ENCODE data around the gene PPP1R16B.

DNA sequence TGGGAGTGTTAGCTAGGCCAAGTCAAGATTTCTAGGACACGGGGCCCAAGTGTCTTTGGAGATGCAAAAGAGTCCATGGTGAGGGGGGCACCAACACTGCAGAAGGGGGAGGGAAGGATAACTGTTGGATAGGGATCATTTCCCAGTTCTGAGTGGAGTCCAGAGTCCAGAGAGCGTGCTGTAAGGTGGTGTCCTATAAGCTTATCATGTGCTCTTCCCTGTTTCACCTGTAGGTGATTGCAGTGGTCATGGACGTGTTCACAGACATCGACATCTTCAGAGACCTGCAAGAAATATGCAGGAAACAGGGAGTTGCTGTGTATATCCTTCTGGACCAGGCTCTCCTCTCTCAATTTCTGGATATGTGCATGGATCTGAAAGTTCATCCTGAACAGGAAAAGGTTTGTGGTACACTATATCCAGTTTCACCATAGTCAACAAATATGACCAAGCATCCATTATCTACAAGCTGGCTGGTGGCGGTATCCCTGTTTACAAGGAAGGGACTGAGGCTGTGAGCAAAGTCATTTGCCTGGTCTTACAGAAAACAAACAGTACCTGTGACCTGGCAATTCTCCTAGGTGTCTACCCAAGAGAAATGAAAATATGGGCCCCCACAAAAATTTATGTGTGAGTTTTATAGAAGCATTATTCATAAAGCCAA is 136.4 kb downstream of the PPP1R16B start:
- no peak for TF ChIP-seq CTCF (IDR thresholded peaks at IDR 0.05)
- TF ChIP-seq POLR2A (IDR thresholded peaks at IDR 0.05) = no peak
